ENCODE data around the gene PPP1R12C. TPM values are rescaled to one million over a fixed set of nuclear protein-coding genes. Genes with fewer than 3 reads are reported as not detected.

Gene PPP1R12C
- total RNA-seq, 2 donors from 2014 or later: 82.6 to 112 TPM

DNA sequence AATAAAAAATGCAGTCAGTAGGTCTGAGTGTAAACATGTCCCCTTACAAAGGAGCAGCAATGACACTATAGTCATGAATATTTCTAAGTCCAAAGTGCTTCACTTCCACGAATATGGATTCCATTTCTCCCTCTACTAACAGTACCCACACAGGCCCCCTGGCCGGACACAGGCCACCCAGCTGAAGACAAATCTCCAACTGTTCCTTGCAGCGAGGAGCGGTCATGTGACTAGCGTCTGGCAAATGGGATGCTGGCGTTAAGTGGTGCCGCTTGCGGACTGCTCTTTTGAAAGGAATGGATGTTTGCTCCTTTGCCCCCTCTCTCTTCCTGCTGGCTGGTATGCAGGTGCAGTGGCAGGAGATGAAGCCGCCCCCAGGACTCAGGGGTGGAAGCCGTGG is 16.2 kb downstream of the PPP1R12C start:
- Histone ChIP-seq H3K4me1 (no peaks in the 10 kb centered on the region), H3K9me3 (no peaks in the 10 kb centered on the region), H3K36me3 (peaks cover 8% of the 10 kb centered on the region), H3K9ac (ENCODE audit: low read depth in 2 of 2, low read length in 2 of 2) (no peak overlapping the region), H3K27ac (no peak overlapping the region), H3K27me3 (no peaks in the 10 kb centered on the region), H3K4me3 (no peak overlapping the region)
- no peak for DNase-seq
- TF ChIP-seq, protein P1, sequence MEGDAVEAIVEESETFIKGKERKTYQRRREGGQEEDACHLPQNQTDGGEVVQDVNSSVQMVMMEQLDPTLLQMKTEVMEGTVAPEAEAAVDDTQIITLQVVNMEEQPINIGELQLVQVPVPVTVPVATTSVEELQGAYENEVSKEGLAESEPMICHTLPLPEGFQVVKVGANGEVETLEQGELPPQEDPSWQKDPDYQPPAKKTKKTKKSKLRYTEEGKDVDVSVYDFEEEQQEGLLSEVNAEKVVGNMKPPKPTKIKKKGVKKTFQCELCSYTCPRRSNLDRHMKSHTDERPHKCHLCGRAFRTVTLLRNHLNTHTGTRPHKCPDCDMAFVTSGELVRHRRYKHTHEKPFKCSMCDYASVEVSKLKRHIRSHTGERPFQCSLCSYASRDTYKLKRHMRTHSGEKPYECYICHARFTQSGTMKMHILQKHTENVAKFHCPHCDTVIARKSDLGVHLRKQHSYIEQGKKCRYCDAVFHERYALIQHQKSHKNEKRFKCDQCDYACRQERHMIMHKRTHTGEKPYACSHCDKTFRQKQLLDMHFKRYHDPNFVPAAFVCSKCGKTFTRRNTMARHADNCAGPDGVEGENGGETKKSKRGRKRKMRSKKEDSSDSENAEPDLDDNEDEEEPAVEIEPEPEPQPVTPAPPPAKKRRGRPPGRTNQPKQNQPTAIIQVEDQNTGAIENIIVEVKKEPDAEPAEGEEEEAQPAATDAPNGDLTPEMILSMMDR (IDR thresholded peaks at IDR 0.05): no peak
- intact Hi-C loops (cut with DNase I): no loop called here

DNA sequence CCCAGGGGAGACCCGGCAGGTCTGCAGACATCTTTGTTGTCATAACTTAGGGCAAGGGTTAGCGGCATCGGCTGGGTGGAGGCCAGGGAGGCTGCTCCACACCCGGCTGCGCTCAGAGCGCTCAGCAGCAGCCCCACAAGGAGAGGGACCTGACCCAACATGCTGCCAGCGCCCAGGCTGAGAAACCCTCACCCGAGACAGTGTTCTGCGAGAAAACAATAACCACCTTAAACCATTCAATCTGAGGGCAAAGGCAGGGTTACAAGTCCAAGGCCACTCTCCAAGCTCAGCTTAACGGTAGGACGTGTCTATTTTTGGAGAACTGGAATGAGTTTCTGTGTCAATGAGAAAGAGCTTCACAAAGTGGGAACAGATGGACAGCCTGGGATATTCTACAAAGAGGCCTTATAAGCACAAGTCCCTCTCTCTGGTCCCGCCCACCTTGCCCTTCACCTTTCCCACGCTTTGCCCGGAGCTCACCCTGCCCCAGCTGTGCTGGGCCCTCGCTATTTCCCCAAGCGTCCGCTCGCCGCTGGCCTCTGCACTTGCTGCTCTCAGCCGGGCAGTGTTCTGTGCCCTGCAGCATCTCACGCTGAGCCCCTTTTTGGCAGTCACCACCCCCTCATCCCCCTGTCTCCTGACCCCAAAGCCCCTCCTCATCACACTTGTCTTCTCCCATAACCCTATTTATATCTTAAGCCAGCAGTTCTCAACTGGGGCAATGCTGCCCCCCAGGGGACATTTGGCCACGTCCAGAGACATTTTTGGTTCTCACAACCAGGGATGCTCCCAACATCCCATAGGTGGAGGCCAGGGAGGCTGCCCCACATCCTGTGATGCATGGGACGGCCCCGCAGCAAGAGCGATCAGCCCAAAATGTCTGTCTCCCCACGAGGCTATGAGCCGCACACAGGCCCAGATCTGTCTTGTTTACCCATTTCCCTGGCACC is 17.6 kb downstream of the PPP1R12C start:
- intact Hi-C loops (cut with DNase I): no loop called here
- Histone ChIP-seq H3K4me3 (no peak overlapping the region), H3K27ac (no peak overlapping the region), H3K36me3 (peaks cover 8% of the 10 kb centered on the region), H3K27me3 (no peaks in the 10 kb centered on the region), H3K9ac (ENCODE audit: low read depth in 2 of 2, low read length in 2 of 2) (no peak overlapping the region), H3K9me3 (no peaks in the 10 kb centered on the region), H3K4me1 (no peaks in the 10 kb centered on the region)
- TF ChIP-seq, protein P1 (IDR thresholded peaks at IDR 0.05): no peak
- no peak for DNase-seq

DNA sequence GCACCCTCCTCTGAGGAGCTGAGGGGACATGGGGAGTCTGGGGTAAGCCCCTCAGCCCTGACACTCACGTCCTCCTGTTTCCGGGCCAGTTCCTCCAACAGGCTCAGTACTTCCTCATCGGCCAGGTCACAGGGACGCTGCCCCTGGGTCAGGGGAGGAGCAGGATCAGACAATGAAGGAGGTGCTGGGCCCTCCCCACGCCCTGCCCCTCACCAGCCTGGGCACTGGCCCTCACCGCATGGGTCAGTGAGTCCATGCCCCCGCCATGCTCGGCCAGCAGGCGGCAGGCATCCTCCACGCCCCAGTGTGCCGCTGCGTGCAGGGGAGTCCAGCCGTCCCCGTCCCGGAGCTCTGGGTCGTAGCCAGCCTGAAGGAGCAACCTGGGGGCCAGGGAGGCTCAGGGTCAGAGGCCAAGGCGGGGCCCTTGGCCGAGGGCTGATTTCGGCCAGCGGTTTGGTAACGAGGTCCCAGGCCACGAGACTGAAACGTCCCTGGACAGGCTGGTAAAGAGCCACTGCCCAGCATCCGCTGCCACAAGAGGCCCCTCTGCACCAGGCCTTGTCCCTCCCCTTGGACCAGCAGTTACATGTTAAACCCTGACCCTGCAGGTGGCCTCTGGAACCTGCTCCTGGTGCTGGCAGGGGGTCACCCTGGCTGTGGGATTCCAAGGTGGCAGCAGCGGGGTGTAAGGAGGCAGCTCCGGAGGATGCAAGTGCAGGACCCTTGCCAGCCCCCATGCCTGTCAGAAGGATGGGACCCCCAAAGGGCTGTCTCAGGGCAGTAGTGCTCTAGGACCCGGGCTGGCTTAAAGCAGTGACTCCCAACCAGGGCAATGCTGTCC is 18.5 kb downstream of the PPP1R12C start:
- Histone ChIP-seq H3K4me3 (no peak overlapping the region), H3K9me3 (no peaks in the 10 kb centered on the region), H3K27me3 (no peaks in the 10 kb centered on the region), H3K4me1 (no peaks in the 10 kb centered on the region), H3K9ac (ENCODE audit: low read depth in 2 of 2, low read length in 2 of 2) (no peak overlapping the region), H3K36me3 (peaks cover 12% of the 10 kb centered on the region), H3K27ac (no peak overlapping the region)
- no peak for DNase-seq
- intact Hi-C loops (cut with DNase I): no loop called here
- TF ChIP-seq, protein P1 (IDR thresholded peaks at IDR 0.05): no peak

DNA sequence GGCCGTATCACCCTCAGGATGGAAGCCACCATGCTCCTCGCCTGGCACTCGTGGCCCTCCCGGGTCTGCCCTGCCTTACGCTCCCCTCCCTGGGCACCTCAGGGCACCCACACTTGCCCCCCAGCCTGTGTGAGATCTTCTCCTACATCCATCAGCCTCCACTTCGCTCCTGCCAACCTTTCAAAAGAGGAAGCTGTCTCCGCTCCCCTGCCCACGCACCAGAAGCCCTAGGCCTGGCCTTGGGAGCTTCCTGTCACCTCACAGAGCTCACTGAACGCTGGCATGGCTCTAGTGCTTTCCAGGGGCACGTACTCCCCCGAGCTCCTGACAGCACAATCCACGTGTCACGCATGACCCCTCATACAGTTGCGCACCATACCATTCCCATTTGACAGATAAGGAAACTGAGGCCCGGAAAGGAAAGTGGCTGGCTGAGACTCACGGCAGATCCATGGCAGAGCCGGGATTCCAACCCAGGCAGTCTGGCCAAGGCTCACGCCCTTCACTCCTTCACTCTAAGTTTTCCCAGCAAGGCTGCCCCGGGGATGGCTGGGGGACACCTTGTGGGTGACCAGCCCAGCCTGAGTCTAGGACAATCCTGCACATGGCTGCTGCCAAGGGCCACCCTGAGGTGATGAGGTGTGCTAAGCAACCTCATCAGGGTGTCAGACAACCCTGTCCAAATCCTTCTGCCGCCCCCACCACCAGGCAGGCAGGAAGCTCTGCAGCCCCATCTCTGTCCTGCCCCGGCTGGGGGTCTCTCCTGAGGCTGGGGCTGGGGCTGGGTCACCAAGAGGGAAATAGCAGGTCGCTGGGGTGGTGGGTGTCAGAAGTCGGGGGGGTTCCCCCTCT is 19.3 kb downstream of the PPP1R12C start:
- TF ChIP-seq, protein P1 (IDR thresholded peaks at IDR 0.05): no peak
- Histone ChIP-seq H3K36me3 (peaks cover 12% of the 10 kb centered on the region), H3K27me3 (no peaks in the 10 kb centered on the region), H3K9ac (ENCODE audit: low read depth in 2 of 2, low read length in 2 of 2) (no peak overlapping the region), H3K9me3 (no peaks in the 10 kb centered on the region), H3K4me3 (no peak overlapping the region), H3K4me1 (no peaks in the 10 kb centered on the region), H3K27ac (no peak overlapping the region)
- intact Hi-C loops (cut with DNase I): no loop called here
- DNase-seq: no peak
